ENCODE results near the gene C11orf24.
A peak's percentile ranks its signal among the peaks of the same experiment; 100 is the strongest.

The C11orf24 gene

GRCh38 chr11:68271781-68272608 lies at the start of gene C11orf24:
TSS of gene C11orf24 (minus strand) at chr11:68271973. CDS start at chr11:68263767, 8,206 bp downstream.
- in situ Hi-C loops (cut with MboI; ENCODE audit: low sequenced_read_pairs, unreplicated experiment): no loop called here
- DNase-seq (ENCODE audit: low spot score): peak; percentile 99
- no peak for TF ChIP-seq CTCF (IDR thresholded peaks at IDR 0.05; ENCODE audit: borderline replicate concordance, control extremely low read depth, extremely low read depth, insufficient read depth, missing control alignments)

- no peak for DNase-seq (ENCODE audit: low spot score)
- in situ Hi-C loops (cut with MboI; ENCODE audit: low sequenced_read_pairs, unreplicated experiment): no loop called here
- no peak for TF ChIP-seq CTCF (IDR thresholded peaks at IDR 0.05; ENCODE audit: borderline replicate concordance, control extremely low read depth, extremely low read depth, insufficient read depth, missing control alignments)
Observed at GRCh38 chr11:68317147-68317785, 45.5 kb upstream of the C11orf24 start.

- no peak for DNase-seq (ENCODE audit: low spot score)
- in situ Hi-C loops (cut with MboI; ENCODE audit: low sequenced_read_pairs, unreplicated experiment): no loop called here
- TF ChIP-seq CTCF (IDR thresholded peaks at IDR 0.05; ENCODE audit: borderline replicate concordance, control extremely low read depth, extremely low read depth, insufficient read depth, missing control alignments): no peak
Observed at GRCh38 chr11:68315171-68315920, 43.6 kb upstream of the C11orf24 start.

- no peak for TF ChIP-seq CTCF (IDR thresholded peaks at IDR 0.05; ENCODE audit: borderline replicate concordance, control extremely low read depth, extremely low read depth, insufficient read depth, missing control alignments)
- DNase-seq (ENCODE audit: low spot score): no peak
- in situ Hi-C loops (cut with MboI; ENCODE audit: low sequenced_read_pairs, unreplicated experiment): no loop called here
Observed at GRCh38 chr11:68314203-68315170, 42.7 kb upstream of the C11orf24 start.

- no peak for DNase-seq (ENCODE audit: low spot score)
- in situ Hi-C loops (cut with MboI; ENCODE audit: low sequenced_read_pairs, unreplicated experiment): no loop called here
- TF ChIP-seq CTCF (IDR thresholded peaks at IDR 0.05; ENCODE audit: borderline replicate concordance, control extremely low read depth, extremely low read depth, insufficient read depth, missing control alignments): no peak
Observed at GRCh38 chr11:68313574-68314202, 41.9 kb upstream of the C11orf24 start.

Measured in GM13976 (cell line).